Lower leg skin (tissue), 3 donors: Measurements from ENCODE around the gene PPP1CC.

Source experiments
- CTCF ChIP-seq, 3 donors: fragments of 450-650 bp; IDR thresholded peaks; one replicate each; pipeline ENCODE4 v1.5.1; 2016; ENCODE audit warnings: antibody characterized with exemption in 3 of 3, mild to moderate bottlenecking in 3 of 3, moderate library complexity in 2 of 3
- POLR2A ChIP-seq, 2 donors: fragments of 450-650 bp; IDR thresholded peaks; one replicate each; pipeline ENCODE4 v1.6.1; 2016 to 2017; ENCODE audit warnings: antibody characterized with exemption in 2 of 2, mild to moderate bottlenecking in 1 of 2, moderate library complexity in 1 of 2

DNA sequence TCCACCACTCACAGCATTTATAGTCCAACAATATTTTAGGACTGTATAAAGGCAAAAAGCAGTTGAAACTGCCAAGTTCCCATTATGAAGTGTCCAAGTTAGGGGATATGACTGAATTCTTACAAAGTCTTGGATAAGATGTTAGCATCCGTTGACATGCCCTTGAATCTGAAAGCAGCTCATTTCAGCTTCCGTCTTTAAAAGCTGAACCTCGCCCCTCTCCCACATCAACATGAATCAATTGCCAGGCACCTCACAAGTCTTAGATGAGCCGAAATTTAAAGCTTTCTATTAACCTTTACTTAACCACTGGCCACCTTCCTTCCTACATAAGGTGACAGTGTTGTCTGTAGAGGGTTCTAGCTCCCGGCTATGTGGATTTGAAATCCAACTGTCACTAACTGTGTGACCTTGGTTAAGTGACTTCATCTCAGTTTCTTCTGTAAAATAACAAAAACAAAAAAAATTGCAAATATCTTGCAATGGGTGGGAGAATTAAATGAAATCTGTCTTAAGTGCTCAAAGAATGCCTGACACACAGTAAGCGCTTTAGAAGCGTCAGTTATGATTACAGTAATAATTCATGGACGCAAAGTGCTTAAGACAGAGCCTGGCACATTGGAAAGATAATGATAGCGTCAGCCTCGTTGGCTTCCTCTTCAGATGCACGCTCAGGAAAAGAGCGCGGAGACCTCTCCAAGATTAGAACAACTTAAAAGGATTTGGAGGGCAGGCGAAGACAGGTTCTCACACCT is 1.2 kb downstream of the PPP1CC start:
- no peak for TF ChIP-seq POLR2A (IDR thresholded peaks at IDR 0.05)
- no peak for TF ChIP-seq CTCF (IDR thresholded peaks at IDR 0.05)
